Medulla oblongata (tissue), 1 donor: Measurements from ENCODE around the gene CR1.
"Not testable (repeated sequence)": the region's sequence is repeated elsewhere in the genome, so short reads cannot be mapped to it uniquely, and the experiment has no call there.

Experiments
- DNase-seq: peaks from one replicate; pipeline ENCODE4 v3.0.0-alpha.2; 2015; ENCODE audit errors: extremely low spot score

The CR1 gene

DNA sequence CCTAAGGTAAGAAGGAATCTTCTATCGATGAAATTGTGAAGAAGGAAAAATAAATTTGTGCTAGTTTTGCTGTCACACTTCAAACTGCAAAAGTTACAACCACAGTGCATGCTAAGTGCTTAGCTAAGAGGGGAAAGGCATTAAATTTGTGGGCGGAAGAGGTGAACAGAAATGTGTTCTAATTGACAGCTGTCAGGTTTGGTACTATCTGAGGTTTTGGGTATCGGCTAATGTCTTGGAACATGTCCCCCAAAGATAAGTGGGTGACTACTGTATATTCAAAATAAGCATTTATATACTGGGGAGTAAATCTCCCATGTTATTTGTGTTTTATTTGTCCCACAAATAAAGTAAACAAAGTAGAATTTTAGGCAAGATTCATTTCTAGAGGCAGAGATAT lies 8.0 kb downstream of the CR1 start:
- DNase-seq, result no peak

DNA sequence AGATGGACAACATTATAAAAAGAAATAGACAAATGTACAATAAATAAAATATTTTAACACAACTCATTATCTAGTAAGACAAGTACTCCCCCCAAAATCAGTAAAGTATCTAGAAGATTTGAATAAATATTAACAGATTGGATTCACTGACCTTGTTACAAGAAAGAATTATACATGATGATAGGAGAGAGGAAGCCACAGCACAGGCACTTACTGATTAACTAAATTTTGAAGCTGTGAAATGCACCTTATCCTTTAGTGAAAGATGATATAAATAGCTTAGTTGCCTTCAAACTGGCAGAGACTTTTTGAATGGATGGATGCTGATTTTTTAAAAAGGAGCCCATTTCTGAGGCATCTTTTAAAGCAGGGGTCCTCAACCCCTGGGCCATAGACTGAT lies 8.5 kb downstream of the CR1 start:
- no peak for DNase-seq

GRCh38 chr1:207510444-207510843 lies 14.5 kb downstream of the CR1 start:
- DNase-seq, result no peak

DNA sequence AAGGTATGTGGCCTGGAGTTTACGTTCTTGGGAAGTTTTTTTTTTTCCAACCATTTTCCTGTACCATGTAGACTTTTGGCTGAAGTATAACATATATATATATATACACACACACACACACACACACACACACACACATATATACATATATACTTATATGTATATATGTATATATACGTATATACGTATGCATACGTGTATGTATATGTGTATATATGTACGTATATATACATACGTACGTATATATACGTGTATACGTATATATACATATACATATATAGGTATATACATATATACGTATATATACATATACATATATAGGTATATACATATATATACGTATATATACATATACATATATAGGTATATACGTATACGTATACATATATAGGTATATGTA lies 18.9 kb downstream of the CR1 start:
- no peak for DNase-seq

- DNase-seq, result no peak
These were observed 20.8 kb downstream of the CR1 start for GRCh38 chr1:207516729-207517128.

DNA sequence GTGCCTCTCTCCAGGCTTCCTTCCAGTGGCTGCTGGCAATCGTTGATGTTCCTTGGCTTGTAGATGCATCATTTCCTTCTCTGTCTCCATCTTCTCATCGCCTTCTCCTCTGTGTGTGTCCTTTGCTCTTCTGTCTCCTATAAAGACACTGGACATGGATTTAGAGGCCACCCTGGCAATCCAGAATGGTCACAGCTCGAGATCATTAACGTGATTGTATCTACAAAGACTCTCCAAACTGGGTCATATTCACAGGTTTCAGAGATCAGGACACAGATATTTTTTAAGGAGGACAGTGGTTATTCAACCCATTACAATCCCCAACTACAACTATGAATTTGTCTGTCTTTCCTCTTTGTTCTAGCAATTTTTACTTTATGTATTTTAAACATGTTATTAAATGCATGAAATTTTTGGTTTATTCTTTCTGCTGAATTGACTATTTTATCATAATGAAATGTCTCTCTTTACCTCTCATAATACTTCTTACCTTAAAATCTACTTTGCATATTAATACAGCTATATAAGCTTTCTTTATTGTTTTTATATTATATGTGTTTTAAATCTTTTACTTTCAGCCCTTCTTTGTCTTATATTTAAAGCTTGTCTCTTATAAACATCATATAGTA lies 22.8 kb downstream of the CR1 start:
- no peak for DNase-seq

GRCh38 chr1:207519505-207520399 lies 23.8 kb downstream of the CR1 start:
- no peak for DNase-seq

DNA sequence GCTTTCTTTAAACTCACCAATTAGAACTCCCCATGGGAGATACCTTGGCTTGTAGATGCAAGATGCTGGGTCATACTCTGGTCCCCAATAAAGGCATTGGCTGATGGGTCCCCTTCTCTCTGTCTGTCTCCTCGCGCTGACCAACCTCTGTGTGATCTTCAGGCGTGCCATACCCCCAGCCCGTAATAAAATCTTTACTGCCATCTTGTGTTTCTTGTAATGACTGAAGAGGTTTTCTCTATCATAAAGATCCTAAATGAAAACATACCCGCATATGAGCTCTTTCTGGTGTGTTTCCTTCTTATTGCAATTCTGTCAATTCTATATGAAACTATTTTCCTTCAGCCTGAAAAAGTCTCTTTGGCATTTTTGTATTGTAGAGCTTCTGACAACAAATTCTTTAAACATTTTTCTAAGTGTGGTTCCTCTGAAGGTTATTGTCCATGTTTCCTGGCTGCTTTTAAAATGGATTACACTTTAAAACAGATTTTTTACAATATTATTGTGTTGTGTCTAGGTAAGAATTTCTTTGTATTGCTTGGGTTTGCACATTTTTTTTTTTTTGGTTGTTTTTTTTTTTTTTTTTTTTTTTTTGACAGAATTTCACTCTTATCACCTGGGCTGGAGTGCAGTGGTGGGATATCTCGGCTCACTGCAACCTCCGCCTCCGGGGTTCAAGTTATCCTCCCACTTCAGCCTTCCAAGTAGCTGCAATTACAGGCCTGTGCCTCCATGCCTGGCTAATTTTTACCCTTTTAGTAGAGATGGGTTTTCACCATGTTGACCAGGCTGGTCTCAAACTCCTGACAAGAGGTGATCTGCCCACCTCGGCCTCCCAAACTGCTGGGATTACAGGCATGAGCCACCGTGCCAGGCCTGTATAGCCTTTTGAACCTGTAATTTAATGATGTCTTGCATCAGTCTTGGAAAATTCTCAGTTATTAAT lies 24.7 kb downstream of the CR1 start:
- not testable (repeated sequence) for DNase-seq

GRCh38 chr1:207525239-207525638 lies 29.3 kb downstream of the CR1 start:
- DNase-seq, result not testable (repeated sequence)

DNA sequence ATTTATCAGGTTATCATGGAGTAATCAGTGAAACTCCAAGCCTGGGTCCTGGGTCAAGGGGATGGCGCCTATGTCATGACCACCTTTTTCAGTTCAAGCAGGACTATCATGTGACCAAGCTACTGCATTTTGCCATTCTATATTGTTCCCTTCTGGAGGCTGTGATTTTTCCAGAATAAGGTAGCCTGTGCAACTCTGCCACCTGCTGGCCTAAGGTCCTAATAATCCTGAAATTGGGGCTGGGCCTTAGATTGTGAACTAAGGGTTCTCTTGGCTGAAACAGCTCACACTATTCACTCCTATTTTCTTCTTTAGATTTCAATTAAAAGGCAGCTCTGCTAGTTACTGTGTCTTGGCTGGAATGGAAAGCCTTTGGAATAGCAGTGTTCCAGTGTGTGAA lies 32.4 kb downstream of the CR1 start:
- not testable (repeated sequence) for DNase-seq

GRCh38 chr1:207536263-207536662 lies 40.3 kb downstream of the CR1 start:
- not testable (repeated sequence) for DNase-seq

DNA sequence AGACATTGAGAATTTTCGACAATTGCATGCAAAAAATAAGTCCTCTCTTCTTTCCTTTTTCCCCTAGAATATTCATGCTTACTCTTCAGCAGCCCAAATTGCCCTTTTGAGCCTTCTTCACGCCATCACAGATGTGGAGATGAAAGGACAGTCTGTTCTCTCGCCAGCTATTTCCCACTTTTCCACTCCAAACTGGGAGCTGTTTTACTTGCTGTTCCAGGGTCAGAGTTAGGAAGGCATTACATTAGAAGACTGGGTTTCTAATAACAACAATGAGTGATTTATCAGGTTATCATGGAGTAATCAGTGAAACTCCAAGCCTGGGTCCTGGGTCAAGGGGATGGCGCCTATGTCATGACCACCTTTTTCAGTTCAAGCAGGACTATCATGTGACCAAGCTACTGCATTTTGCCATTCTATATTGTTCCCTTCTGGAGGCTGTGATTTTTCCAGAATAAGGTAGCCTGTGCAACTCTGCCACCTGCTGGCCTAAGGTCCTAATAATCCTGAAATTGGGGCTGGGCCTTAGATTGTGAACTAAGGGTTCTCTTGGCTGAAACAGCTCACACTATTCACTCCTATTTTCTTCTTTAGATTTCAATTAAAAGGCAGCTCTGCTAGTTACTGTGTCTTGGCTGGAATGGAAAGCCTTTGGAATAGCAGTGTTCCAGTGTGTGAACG lies 50.9 kb downstream of the CR1 start:
- not testable (repeated sequence) for DNase-seq

DNA sequence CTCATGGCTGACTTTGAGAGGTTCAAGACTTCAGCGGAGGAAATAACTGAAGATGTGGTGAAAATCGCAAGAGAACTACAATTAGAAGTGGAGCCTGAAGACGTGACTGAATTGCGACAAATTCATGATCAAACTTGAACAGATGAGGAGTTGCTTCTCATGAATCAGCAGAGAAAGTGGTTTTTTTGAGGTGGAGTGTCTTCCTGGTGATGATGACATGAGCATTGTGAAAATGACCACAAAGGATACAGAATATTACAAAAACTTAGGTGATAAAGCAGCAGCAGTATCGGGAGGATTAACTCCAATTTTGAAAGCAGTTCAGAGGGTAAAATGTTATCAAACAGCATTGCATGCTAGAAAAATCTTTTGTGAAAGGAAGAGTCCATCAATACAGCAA lies 58.9 kb downstream of the CR1 start:
- not testable (repeated sequence) for DNase-seq

DNA sequence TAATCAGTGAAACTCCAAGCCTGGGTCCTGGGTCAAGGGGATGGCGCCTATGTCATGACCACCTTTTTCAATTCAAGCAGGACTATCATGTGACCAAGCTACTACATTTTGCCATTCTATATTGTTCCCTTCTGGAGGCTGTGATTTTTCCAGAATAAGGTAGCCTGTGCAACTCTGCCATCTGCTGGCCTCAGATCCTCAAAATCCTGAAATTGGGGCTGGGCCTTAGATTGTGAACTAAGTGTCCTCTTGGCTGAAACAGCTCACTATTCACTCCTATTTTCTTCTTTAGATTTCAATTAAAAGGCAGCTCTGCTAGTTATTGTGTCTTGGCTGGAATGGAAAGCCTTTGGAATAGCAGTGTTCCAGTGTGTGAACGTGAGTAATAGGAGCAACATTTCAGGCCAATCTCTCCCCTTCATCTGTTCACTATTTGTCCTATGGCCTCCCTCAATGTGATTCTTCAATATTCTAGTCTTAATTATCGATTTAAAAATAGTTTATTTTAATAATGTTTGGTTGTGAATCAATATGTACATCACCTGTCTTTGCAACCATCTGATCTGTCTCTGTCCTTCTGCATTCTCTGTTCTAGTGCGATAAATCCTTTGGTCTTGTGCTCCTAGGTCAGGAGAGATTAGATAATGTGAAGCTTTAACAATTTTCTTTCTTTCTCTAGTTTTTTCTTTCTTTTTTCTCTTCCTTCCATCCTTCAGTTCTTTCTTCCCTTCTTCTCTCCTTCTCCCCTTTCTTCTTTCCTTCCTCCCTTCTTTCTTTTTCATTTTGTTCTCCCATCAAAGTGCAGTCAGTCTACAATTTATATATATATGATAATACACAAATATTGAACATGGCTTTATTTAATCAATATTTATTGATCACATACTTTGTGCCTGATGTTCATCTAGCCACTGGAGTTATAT lies 69.8 kb downstream of the CR1 start:
- peak; percentile 67 for DNase-seq

DNA sequence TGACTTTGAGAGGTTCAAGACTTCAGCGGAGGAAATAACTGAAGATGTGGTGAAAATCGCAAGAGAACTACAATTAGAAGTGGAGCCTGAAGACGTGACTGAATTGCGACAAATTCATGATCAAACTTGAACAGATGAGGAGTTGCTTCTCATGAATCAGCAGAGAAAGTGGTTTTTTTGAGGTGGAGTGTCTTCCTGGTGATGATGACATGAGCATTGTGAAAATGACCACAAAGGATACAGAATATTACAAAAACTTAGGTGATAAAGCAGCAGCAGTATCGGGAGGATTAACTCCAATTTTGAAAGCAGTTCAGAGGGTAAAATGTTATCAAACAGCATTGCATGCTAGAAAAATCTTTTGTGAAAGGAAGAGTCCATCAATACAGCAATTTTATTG lies 76.0 kb downstream of the CR1 start:
- DNase-seq, result not testable (repeated sequence)

GRCh38 chr1:207573074-207573473 lies 77.1 kb downstream of the CR1 start:
- DNase-seq, result not testable (repeated sequence)

DNA sequence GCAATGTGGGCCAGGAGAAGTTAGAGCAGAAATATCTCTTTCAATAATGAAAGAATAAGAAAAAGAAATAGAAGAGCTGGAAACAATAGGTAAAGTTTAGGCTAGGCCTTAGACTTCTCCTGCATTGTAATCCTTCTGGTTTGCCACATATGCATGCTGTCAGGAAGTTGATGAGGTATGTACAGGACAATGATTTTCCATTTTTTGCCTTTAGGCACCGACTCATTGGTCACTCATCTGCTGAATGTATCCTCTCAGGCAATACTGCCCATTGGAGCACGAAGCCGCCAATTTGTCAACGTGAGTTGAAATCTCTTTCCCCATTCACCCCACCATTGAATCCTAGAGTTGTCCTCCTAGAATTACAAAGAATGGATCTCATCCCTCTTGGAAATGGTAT lies 79.4 kb downstream of the CR1 start:
- not testable (repeated sequence) for DNase-seq

DNA sequence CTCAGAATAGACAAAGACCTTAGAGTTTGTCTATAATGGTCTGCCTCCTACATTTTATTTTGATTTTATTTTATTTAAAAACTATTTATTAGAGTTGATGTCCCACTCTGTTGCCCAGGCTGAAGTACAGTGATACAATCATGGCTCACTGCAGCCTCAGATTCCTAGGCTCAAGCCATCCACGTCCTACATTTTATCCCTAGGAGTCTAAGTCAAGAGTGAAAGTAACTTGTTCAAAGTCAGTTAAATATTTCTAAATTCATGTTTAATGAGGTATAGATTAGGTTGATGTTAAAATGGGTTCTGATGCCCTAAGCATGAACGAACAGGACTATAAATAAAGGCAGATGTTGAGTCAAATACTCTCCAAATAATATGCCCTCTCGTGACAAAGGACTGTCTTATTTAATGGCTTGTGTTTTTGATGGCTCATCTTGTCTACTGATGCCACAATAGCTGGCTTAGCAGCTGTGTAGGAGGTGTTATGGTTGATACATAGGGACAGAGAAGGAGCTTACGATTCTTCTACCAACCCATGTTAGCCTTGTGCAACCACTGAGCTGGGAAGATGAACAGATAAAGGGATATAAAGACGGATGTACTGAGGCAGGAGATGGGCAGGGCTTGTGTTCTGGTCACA lies 83.0 kb downstream of the CR1 start:
- DNase-seq, result no peak

DNA sequence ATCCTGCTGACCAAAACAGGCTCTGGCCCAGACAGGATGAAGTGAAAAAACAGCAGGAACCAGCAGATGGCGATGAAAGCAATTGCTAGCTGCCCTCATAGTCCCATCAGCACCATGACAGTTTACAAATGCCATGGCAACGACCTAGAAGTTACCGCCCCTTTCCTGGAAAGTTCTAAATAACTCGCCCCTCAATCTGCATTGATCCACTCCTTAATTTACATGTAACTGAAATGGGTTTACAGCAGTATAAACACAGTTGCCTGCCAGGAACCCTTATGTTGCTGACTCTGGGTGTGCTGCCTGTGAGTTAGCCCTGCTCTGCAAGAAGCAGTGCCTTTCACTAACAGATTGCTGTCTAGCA lies 83.5 kb downstream of the CR1 start:
- peak; percentile 83 for DNase-seq
